Measurements from ENCODE around the gene BUD23. TPM values are rescaled to one million over a fixed set of nuclear protein-coding genes. Genes with fewer than 3 reads are reported as not detected.

BUD23 gene
- total and polyA plus RNA-seq, 9 of the 15 experiments (the other 6 are each of a cell fraction or from before 2014, with no cell fraction given) = 79.5 to 270 (median 150) TPM

- TF ChIP-seq ARID4B (CRISPR knock-in tag; IDR thresholded peaks at IDR 0.05) (no peak), ZBTB2 (IDR thresholded peaks at IDR 0.05) (0 out of 2 replicates have a peak, but pooled peaks have one; percentile 24), SOX6 (IDR thresholded peaks at IDR 0.05) (no peak), TEAD1 (CRISPR knock-in tag; IDR thresholded peaks at IDR 0.05) (no peak), BHLHE40 (IDR thresholded peaks at IDR 0.05; ENCODE audit: low read length) (peak; percentile 66), RB1 (IDR thresholded peaks at IDR 0.05; ENCODE audit: low read depth) (no peak), ZNF124 (CRISPR knock-in tag; IDR thresholded peaks at IDR 0.05) (no peak), ELF4 (CRISPR knock-in tag; IDR thresholded peaks at IDR 0.05) (no peak), MAX (CRISPR knock-in tag; IDR thresholded peaks at IDR 0.05) (peak; percentile 5; the same call in 1 of the 2 replicates), MAFK (IDR thresholded peaks at IDR 0.05; ENCODE audit: low read length) (peak; percentile 58), ZNF398 (CRISPR knock-in tag; IDR thresholded peaks at IDR 0.05) (no peak), USF1 (CRISPR knock-in tag; IDR thresholded peaks at IDR 0.05) (no peak), HOXB6 (CRISPR knock-in tag; IDR thresholded peaks at IDR 0.05; ENCODE audit: borderline replicate concordance) (no peak), NCOR1 (IDR thresholded peaks at IDR 0.05) (no peak), ASH1L (IDR thresholded peaks at IDR 0.05; ENCODE audit: borderline replicate concordance, low read depth, partially characterized antibody) (no peak), ZFPM2 (CRISPR knock-in tag; IDR thresholded peaks at IDR 0.05) (no peak), THAP7 (CRISPR knock-in tag; IDR thresholded peaks at IDR 0.05) (no peak), NFE2 (IDR thresholded peaks at IDR 0.05; ENCODE audit: low read depth) (peak; percentile 90)
Measured at GRCh38 chr7:73706126-73707044, 23.0 kb downstream of the BUD23 start (continued).
